Measurements from ENCODE around the gene DSTN.

Gene DSTN

GRCh38 chr20:17621229-17621968, 51.5 kb downstream of the DSTN start:
- H3K4me1 ChIP-seq: no peaks in the 10 kb centered on the region
- H3K4me3 ChIP-seq (ENCODE audit: low read depth, low read length): no peak overlapping the region
- no peaks in the 10 kb centered on the region for H3K79me2 ChIP-seq
- H3K9me3 ChIP-seq (ENCODE audit: control insufficient read depth, low read length): no peaks in the 10 kb centered on the region
- no peaks in the 10 kb centered on the region for H3K36me3 ChIP-seq (ENCODE audit: control insufficient read depth, insufficient read depth, low read length)
- no peak overlapping the region for H3K27ac ChIP-seq
- H3K9ac ChIP-seq: no peak overlapping the region
- no peak overlapping the region for H2AFZ ChIP-seq
- no peaks in the 10 kb centered on the region for H3K27me3 ChIP-seq (ENCODE audit: control insufficient read depth, insufficient read depth, low read length)
- no peak for TF ChIP-seq CTCF (IDR thresholded peaks at IDR 0.05)
- H3K4me2 ChIP-seq (ENCODE audit: low read length): no peak overlapping the region

- H3K79me2 ChIP-seq: no peaks in the 10 kb centered on the region
- H3K27ac ChIP-seq: no peak overlapping the region
- TF ChIP-seq CTCF (IDR thresholded peaks at IDR 0.05): no peak
- H3K4me1 ChIP-seq: no peaks in the 10 kb centered on the region
- H3K27me3 ChIP-seq (ENCODE audit: control insufficient read depth, insufficient read depth, low read length): no peaks in the 10 kb centered on the region
- no peak overlapping the region for H3K9ac ChIP-seq
- no peak overlapping the region for H3K4me3 ChIP-seq (ENCODE audit: low read depth, low read length)
- H2AFZ ChIP-seq: no peak overlapping the region
- no peaks in the 10 kb centered on the region for H3K9me3 ChIP-seq (ENCODE audit: control insufficient read depth, low read length)
- H3K36me3 ChIP-seq (ENCODE audit: control insufficient read depth, insufficient read depth, low read length): no peaks in the 10 kb centered on the region
- no peak overlapping the region for H3K4me2 ChIP-seq (ENCODE audit: low read length)
Observed at GRCh38 chr20:17622086-17622850, 52.4 kb downstream of the DSTN start.

- no peaks in the 10 kb centered on the region for H3K36me3 ChIP-seq (ENCODE audit: control insufficient read depth, insufficient read depth, low read length)
- no peaks in the 10 kb centered on the region for H3K9me3 ChIP-seq (ENCODE audit: control insufficient read depth, low read length)
- no peaks in the 10 kb centered on the region for H3K27me3 ChIP-seq (ENCODE audit: control insufficient read depth, insufficient read depth, low read length)
- H3K79me2 ChIP-seq: no peaks in the 10 kb centered on the region
- no peak for TF ChIP-seq CTCF (IDR thresholded peaks at IDR 0.05)
- no peak overlapping the region for H3K9ac ChIP-seq
- no peaks in the 10 kb centered on the region for H3K4me1 ChIP-seq
- no peak overlapping the region for H2AFZ ChIP-seq
- H3K4me2 ChIP-seq (ENCODE audit: low read length): no peak overlapping the region
- H3K4me3 ChIP-seq (ENCODE audit: low read depth, low read length): no peak overlapping the region
- no peak overlapping the region for H3K27ac ChIP-seq
Observed at GRCh38 chr20:17622851-17623508, 53.1 kb downstream of the DSTN start.

- TF ChIP-seq CTCF (IDR thresholded peaks at IDR 0.05): no peak
- no peak overlapping the region for H3K4me3 ChIP-seq (ENCODE audit: low read depth, low read length)
- no peak overlapping the region for H3K4me2 ChIP-seq (ENCODE audit: low read length)
- no peak overlapping the region for H3K9ac ChIP-seq
- no peaks in the 10 kb centered on the region for H3K27me3 ChIP-seq (ENCODE audit: control insufficient read depth, insufficient read depth, low read length)
- no peaks in the 10 kb centered on the region for H3K79me2 ChIP-seq
- no peak overlapping the region for H2AFZ ChIP-seq
- no peak overlapping the region for H3K27ac ChIP-seq
- H3K36me3 ChIP-seq (ENCODE audit: control insufficient read depth, insufficient read depth, low read length): no peaks in the 10 kb centered on the region
- H3K4me1 ChIP-seq: no peaks in the 10 kb centered on the region
- no peaks in the 10 kb centered on the region for H3K9me3 ChIP-seq (ENCODE audit: control insufficient read depth, low read length)
Observed at GRCh38 chr20:17624070-17624469, 54.2 kb downstream of the DSTN start.
